Stimulated activated CD4-positive, alpha-beta T cell treated with anti-CD3 and anti-CD28 coated beads, Interleukin-2, amount 100 ng/mL, for 48 hours (primary cell): ENCODE data around the gene MOB1B.
"Not testable (repeated sequence)": the region's sequence is repeated elsewhere in the genome, so short reads cannot be mapped to it uniquely, and the experiment has no call there.

Experiments used
- DNase-seq, 2 donors: peaks; one replicate each; pipeline ENCODE4 v3.0.0-alpha.2; 2020

The MOB1B gene

DNA sequence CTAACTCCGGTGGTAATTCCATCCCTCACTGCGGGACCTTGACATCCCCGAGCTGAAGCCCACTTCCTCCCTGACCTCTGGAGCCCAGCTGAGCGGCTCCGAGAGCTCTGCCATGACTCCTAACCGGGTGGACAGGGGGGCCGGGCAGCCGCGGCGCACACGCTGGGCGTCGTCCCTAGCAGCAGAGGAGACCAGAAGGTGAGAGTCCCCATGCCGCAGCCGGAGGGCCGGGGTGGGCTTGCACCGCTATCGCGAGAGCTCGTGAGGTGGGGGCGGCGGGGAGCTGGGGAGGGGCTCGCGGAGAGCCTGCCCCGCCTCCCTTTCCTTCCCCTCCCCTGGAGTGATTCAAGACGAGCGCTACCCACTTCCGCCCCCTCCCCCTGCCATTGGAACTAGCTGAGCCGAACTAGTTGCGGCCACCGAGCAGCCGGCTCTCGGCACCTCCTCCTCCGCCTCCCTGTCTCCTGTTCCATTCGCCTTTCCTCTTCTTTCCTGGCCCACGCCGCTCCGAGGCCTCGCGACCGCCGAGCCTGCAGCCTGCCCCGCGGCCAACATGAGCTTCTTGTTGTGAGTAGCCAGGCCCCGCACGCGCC lies at the start of gene MOB1B:
Gene MOB1B (plus strand): TSS at position 386 of the 593 bp plus-strand sequence. CDS start 168 bp downstream, at position 554.
- peak; percentile 69 to 76 for DNase-seq

DNA sequence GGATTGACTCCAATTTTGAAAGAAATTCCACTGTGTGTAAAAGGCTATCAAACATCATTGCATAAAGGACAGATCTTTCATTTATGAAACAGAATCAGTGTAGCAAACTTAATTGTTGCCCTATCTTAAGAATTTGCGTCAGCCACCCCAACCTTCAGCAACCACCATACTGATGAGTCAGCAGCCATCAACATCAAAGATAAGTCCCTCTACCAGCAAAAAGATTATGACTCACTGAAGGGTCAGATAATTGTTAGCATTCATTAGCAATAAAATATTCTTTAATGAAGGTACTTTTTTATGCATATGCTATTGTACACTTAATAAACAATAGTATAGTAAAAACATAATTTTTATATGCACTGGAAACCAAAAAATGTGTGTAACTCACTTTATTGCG lies 46.7 kb upstream of the MOB1B start:
- no peak for DNase-seq

DNA sequence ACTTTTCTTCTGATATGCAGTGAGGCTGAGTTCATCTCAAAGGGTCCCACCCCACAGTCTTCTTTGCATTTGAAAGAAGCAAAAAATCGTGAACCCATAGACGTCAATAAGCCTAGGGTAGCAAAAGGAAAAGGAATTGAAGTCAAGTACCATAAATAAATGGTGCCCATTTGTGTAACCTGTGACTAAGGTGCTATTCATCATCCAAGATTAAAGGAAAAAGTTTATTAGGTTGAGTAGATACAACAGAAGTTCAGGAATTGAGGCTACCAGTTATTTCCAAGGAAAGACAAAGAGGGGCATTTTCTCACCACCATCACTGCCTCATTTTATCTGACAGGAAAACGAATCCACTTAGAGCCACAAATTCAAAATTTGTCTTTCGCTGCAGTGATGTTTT lies 43.7 kb upstream of the MOB1B start:
- no peak for DNase-seq

DNA sequence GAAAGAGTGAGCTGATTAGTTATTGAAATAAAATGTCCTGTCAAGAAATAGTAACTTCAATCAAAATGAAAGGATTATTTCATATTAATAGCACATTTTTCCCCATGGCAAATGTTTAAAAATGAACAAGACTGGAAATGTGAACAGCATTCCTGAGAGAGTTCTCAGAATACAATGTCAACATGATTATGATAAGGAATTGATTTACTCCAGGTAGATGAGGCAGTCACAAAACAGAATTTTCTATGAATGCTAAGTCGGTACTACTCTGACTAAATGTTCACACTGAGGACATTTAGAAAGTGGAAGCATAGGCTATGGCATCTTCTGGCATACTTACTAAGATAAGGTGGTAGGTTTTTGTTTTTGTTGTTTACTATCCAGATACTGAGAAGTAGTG lies 43.1 kb upstream of the MOB1B start:
- DNase-seq, result no peak

DNA sequence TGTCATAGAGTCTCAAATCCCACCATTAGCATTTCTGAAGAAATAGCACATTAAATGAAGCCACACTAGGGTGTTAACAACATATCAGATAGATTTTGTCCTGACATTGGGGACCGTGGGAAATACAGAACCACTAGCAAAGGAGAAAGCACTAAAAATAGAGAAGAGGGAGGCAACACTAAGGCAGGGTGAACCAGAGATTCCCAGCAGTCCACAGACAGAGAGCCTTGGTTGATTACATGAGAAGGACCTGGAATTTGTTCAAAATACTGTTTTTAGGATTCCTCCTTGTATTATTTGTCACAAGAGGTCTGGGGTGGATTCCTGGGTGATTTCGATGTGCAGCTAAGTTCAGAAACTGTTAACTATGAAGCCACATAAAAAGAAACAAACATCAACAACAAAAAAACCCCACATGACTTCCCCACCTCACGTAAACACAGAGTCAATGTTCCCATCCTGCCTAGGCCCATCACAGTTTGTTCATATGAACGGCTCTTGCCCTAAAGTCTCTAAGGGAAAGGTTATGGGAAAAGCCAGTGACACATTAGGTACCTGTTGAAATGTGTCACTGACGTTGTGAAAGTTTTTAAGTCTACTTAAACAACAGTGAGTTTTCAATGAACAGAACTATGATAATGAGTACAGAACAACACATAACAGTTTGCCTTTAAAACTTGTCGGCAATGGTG lies 38.9 kb upstream of the MOB1B start:
- no peak for DNase-seq

DNA sequence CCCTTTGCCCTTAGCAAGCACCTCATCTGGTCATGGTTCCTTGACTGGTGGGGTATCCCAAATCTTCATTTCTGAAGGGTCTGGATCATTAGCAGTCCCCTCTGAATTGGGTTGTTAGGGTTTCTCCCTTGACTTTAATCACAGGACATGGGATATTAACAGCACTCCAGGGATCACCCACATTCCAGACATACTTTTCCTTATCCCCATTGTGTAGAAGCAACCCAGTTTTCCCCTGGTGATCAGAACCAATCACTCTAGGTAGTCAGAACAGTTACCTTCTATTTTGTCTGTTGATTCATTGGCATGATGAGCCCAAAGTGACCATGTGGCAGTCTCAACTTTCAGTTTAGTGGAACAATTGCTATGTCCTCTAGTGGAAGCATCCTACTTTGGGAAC lies 33.4 kb upstream of the MOB1B start:
- no peak for DNase-seq

DNA sequence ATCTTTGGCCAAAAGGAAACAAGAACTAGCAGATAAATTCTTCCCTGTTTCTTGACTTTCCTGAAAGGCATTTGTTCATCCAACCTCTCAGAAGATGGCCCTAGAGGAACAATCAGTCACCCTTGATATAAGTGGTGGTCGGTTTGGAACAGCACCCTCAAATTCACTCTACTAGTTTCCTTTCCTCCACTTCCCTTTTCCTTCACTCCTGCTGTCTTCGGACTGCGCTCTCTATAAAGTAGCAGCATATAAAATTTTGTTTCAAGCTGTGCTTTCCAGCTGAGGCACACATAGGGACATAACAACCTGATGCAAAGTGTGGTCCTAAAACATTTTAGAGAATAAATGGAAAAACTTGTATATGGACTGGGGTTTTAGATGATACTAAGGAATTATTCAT lies 29.0 kb upstream of the MOB1B start:
- DNase-seq, result no peak

DNA sequence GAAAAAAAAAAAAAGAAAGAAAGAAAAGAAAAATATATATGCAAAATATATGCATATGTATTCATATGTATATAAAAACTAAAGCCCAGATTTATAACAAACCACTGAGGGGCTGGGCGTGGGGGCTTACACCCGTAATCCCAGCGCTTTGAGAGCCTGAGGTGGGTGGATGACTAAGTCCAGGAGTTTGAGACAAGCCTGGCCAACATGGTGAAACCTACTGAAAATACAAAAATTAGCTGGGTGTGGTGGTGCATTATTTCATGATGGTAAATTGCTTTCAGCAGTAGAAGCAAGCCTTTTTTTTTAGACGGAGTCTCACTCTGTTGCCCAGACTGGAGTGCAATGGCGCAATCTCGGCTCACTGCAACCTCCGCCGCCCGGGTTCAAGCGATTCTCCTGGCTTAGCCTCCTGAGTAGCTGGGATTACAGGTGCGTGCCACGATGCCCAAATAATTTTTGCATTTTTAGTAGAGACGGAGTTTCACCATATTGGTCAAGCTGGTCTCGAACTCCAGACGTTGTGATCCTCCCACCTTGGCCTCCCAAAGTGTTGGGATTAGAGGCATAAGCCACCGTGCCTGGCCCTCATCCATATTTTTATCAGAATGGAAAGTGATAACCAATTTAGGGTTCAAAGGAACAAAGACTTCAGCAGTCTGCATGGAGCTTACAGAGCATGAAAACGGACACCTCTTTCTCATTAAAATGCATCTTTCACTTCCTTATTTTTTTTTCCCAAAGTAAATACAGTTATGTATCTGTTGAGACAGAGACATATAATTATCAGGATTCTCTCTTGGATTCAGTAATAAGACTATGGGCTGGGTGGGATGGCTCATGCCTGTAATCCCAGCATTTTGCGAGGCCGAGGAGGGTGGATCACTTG lies 27.7 kb upstream of the MOB1B start:
- DNase-seq, result no peak

DNA sequence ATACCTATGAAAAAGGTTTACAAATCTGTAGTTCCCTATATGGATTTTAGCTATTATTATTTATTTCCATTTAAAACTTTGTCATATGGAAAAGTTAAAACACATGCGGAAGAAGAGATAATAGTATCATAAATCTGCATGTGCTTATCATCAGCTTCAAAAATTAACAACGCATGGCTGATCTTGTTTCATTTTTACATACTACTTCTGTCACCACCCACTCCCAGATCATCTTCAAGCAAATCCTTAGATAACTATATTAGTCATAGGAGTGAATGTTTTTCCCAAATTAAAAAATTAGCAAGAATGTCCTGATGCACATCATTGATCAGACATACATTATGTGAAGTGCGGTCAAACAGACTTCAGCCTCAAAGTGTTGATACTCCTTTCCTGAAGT lies 24.6 kb upstream of the MOB1B start:
- DNase-seq, result no peak

DNA sequence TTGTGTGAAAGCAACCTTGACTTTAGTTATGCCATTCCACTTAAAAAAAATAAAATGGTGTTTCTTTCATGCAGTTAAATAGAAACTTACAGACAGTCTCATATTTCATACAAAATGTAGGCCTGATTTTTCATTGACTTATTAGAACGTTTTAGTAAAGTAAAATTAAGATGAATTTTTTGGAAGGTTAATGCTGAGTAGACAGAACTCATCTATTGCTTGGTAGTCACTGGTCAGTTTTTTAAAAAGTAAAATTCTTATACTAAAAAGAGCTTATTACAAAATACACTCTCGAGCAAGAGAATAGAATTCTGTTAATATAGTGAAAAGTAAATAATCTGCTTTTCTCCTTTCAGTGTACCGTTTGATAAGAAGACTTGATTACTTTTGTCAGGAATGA lies 21.4 kb upstream of the MOB1B start:
- DNase-seq, result no peak

DNA sequence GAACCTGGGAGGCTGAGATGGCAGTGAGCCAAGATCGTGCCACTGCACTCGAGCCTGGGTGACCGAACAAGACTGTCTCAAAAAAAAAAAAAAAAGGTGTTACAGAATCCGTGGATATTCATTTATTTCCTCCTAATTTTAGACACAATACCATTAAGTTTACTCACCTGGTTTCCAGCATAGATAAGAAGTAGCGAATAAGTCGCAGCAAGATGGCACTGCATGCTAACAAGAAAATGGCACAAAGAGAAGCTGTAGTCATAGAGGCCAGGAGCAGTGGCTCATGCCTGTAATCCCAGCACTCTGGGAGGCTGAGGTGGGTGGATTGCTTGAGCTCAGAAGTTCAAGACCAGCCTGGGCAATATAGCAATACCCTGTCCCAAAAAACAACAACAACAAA lies 17.0 kb upstream of the MOB1B start:
- DNase-seq, result no peak

DNA sequence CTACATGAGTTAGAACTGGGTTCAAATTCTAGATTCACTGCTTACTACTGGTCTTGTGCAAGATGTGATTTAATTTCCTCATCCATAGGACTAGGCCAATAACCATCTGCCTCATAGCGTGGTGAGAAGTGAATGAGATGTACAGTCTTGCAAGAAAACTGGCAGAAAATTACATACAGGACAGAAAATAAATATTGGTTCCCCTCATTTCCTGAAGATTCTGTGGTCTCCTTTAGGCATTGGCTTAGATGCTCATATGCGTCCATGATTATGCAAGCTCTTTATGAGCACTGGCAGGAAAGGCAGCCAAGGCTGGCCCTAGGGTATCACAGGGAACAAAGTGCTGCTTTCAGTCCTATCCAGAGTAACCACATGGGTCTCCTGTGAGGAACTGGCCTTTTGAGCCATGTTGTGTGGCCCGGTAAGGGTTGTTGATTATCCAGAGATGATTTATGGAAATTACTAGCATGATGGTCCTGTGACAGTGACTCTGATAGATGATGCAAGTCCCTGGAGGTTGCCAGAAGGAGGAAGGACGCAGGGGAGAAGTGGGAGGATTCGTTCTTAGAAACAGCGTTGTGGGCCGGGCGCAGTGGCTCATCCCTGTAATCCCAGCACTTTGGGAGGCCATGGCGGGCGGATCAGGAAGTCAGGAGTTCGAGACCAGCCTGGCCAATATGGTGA lies 9.9 kb upstream of the MOB1B start:
- DNase-seq, result no peak

DNA sequence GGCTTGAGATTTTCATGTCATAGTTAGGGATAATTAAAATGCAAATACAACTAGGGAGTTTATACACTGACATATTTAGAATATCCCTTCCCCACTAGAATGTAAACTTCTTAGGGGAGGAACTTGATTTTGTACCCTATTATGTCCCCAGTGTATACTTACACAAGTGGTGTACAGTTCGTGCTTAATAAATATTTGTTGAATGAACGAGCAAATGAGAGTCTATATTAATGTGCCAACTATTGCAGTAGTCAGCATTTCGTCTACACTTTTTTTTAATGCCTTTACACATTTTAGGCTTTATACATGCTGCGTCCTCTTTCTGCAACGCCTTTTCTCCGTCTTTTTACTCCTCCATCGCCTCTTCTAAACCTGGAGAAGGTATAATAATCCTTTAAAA lies 8.4 kb upstream of the MOB1B start:
- DNase-seq, result no peak

DNA sequence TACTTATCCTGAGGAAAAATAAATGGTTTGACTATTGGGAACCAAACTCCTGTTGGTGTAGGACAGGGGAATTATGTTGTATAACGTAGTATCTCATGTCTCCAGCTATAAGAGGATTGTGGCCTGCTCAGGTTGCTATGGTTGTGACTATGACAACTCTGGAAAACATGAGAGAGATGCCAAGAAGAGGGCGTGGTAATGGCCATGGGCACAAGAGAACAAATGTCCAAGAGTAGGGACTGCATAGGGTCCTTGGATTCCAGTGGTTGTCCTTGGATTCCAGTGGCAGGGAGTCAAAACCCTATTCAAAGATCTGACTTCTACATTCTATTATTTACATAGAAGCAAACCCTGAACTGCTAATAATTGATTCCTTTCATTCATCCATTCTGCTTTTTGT lies 6.8 kb upstream of the MOB1B start:
- no peak for DNase-seq

DNA sequence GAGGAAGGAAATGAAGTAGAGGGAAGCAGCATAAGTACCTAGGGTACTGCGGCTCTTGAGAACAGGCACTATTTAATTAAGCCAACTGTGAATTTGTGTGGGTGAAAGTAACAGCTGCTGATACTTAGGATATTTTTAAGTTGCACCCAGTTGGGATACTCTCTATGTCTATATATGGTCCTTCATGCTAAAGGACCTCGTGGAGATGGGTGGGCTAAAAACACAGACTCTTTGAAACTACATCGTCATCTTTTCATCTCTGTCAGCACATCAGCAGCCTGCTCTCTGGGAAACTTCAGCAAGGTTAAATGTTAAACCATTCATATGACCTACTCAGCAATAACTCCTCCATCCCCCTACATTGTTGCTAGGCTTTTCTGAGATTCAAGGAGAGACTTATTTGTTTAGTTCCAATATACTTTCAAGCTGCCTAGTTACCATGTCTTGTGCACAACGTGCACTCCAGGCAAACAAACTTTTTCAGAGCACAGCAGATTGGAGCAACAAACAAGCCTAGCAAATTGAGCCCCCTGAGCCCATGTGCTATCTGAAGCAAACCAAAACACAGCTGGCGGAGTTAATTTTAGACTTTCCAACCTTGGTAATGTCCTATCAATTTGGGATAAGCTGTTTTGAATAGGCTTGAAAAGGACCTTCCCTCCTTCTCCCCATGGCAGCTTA lies 6.2 kb upstream of the MOB1B start:
- no peak for DNase-seq

DNA sequence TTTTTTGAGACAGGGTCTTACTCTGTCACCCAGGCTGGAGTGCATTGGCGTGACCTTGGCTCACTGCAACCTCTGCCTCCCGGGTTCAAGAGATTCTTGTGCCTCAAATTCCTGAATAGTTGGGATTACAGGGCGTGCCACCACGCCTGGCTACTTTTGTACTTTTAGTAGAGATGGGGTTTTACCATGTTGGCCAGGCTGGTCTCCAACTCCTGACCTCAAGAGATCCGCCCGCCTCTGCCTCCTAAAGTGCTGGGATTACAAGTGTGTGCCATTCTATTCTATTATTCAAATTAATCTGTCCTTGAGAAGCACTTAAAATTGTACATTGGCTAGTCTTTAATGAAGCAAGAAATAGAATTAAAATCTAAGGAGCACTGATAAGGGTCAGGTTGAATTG lies 3.6 kb upstream of the MOB1B start:
- not testable (repeated sequence) for DNase-seq

DNA sequence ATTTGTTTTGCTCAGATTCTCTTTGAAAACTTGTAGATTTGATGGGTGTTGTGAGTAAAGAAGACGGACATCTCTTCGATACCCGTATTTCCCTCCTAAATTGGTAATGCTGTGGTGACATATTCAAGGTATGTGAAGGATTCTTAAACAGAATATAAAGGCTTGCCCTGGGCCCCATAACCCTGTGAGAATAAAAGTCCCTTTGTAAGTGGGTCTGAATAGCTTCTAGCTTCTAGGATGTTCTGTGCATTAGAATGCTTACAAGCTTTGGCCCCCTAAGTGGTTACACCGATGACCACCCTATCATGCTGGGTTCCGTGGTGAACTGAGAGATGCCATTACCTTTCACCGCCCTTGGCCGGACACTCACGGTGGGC lies 574 bp upstream of the MOB1B start:
- DNase-seq, result no peak

DNA sequence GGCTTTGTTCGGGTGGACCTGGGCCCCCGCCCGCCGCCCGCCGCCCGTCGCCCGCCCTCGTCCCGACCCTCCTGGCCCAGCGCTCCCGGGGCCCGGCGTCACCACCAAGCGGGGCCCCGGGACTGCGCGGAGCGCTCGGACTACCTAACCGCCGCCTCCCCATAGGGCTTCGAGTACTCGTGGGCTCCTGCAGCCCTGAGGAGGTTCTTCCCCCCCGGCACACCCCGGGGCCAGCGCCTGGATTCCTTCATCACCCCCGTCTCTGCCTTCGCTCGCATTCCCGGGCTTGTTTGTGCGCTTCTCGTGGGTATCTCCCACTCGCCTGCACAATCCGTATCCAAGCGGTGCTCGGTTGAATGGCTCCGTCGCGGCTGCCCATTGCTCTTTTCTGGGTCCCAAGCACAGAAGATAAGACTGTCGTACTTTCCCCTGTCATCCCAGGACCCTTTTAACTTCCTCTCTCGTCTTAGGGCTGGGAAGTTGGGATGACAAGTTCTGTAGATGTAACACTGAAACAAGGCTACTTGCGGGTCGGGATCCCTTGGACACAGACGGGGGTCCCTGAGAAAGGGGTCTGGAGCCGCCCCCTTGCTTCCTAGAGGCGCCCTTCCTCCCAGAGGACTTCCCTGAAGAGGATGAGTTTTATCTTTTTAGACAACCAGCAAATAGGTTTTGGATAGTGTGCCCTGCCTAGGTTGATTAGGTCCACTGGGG lies 565 bp downstream of the MOB1B start:
- DNase-seq, result peak; percentile 14 to 17

DNA sequence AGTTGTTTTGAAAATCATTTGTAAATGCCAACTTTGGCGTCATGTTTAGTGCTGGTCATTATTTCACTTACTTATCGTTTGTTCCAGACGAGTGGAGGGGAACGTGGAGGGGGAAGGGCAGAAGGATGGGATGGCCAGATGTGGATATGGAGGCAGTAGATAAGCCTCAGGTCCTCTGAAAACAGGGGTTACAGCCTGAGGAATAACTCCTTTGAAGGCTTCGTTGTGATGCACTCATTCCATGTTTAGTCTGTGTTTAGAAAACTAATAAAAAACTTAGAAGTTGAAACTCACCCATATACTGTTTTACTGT lies 1.1 kb downstream of the MOB1B start:
- no peak for DNase-seq

DNA sequence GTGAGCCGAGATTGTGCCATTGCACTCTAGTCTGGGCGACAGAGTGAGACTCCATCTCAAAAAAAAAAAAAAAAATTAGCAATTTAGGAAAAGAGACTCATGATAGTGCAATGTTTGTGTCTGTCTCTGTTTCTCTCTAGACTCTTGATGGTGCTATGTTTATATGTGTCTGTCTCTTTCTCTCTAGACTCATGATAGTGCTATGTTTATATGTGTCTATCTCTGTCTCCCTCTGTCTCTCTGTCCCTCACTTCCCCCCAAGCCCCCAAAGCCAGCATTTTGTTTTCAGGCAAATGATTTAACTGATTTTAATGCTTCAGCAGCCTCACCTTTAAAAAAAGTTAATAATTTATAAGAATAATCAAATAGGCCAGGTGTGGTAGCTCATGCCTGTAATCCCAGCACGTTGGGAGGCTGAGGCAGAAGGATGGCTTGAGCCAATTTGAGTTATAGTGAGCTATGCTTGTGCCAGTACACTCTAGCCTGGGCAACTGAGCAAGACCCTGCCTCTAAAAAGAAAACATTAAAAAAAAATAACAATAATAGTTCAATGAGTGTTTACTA lies 6.9 kb downstream of the MOB1B start:
- no peak for DNase-seq

DNA sequence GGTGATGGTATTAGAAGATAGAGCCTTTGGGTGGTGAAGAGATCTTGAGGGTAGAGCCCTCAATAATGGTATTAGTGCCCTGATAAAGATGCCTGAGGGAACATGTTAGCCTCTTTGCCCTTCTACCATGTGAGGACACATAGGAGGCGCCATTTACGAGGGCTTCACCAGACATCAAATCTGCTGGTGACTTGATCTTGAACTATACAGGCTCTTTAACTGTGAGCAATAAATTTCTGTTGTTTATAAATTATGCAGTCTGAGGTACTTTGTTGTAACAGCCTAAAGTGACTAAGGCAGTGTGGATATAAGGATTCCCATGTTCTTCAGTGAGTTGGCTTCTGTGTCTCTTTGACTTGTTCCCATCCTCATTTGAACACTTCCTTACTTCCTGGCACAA lies 11.8 kb downstream of the MOB1B start:
- DNase-seq, result no peak

DNA sequence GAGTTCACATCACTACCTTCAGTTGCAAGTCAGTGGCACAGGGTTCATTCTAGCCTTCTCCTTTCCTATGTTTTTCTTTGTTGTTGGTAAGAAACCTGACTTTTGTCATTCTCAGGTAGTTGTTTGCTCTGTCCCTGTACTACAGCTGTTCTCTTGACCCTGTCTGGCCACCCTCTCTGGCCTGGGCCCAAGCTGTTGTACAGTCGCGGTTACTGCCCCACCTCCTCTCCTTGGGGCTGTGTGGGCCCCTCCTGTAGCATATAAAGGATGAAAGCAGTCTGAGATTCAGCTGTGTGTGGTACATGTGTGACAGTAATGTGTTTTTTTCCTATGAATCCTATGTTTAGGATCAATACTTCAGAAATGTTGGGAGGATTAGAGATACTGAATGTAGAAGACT lies 12.5 kb downstream of the MOB1B start:
- DNase-seq, result no peak
